ENCODE measurements around the gene ADAMTSL1. TPM values are rescaled to one million over a fixed set of nuclear protein-coding genes. Genes with fewer than 3 reads are reported as not detected.
A peak's percentile ranks its signal among the peaks of the same experiment; 100 is the strongest.

ADAMTSL1 gene
- polyA plus RNA-seq, 1 experiment, result 17.2 TPM

- Histone ChIP-seq H3K27me3 (ENCODE audit: control insufficient read depth, insufficient read depth, low read length) (no peaks in the 10 kb centered on the region), H3K36me3 (ENCODE audit: control insufficient read depth, insufficient read depth, low read length) (no peaks in the 10 kb centered on the region), H3K4me3 (ENCODE audit: low read depth, low read length) (no peak overlapping the region)
- no peak for TF ChIP-seq CTCF (IDR thresholded peaks at IDR 0.05; ENCODE audit: insufficient read depth, low read depth, low read length)
- DNase-seq (ENCODE audit: low read depth), result no peak
- CTCF ChIA-PET, result interaction anchor here (1.0 to 5.5 kb wide), 2 partner anchors 9 to 188 kb away, joined by 3 to 55 read pairs; no protein-coding TSS in a partner anchor
- POLR2A ChIA-PET, result no interaction called here
These were observed 21.7 kb upstream of the ADAMTSL1 start for GRCh38 chr9:18452276-18452675.

DNA sequence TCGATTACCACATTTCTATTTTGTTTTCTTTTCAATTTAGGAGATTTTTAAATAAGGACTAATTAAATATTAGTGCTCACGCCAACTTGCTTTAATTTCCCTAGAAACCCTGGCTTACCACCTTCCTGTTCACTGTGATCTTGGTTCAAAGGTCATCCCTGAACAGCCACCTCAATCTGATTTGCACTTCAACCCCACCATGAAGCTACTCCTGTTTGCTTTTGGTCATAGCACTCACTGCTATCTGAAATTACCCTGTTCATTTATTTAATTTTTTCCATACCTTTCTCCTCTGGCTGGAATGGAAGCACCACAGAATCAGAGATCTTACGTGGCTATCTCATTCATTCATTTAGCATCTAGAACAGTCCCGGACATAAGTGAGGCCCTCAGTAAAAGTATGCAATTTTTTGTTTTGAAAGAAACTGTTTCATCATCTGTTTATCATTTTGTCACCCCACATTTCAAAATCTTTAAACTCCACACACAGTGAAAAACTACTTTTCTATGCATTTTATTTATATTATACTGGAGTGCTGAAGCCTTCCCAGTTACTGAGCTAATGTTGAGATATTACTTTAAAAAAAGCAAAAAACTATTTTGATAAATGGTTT, 17.2 kb upstream of the ADAMTSL1 start:
- no peaks in the 10 kb centered on the region for H3K36me3 ChIP-seq (ENCODE audit: control insufficient read depth, insufficient read depth, low read length)
- no peaks in the 10 kb centered on the region for H3K27me3 ChIP-seq (ENCODE audit: control insufficient read depth, insufficient read depth, low read length)
- H3K4me3 ChIP-seq (ENCODE audit: low read depth, low read length), result no peak overlapping the region
- TF ChIP-seq CTCF (IDR thresholded peaks at IDR 0.05; ENCODE audit: insufficient read depth, low read depth, low read length), result no peak
- no peak for DNase-seq (ENCODE audit: low read depth)
- ChIA-PET CTCF (interaction anchor here (0.7 to 2.5 kb wide), 3 partner anchors 13 to 18 kb away, joined by 3 to 9 read pairs (median 3); no protein-coding TSS in a partner anchor), POLR2A (no interaction called here)

DNA sequence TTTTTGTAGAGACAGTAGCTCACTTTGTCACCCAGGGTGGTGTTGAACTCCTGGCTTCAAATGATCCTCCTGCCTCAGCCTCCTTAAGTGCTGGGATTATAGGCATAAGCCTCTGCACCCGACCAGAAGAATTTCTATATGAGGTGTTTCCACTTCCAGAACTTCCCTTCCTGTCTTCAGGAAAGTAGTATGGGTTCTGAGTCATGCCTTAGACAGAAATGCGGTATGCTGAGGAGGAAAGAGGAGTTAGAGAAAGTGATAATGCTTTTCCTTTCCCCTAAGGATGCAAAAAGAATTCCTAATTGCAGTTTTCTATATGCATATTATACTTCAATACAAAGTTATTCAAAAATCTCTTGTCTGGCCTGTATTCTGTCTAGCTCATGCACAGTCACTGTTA, 16.4 kb upstream of the ADAMTSL1 start:
- ChIA-PET POLR2A (no interaction called here), CTCF (interaction anchor here (0.6 to 2.5 kb wide), 2 partner anchors 14 to 380 kb away, joined by 4 to 9 read pairs; no protein-coding TSS in a partner anchor)
- Histone ChIP-seq H3K36me3 (ENCODE audit: control insufficient read depth, insufficient read depth, low read length) (no peaks in the 10 kb centered on the region), H3K27me3 (ENCODE audit: control insufficient read depth, insufficient read depth, low read length) (no peaks in the 10 kb centered on the region), H3K4me3 (ENCODE audit: low read depth, low read length) (no peak overlapping the region)
- DNase-seq (ENCODE audit: low read depth), result no peak
- TF ChIP-seq CTCF (IDR thresholded peaks at IDR 0.05; ENCODE audit: insufficient read depth, low read depth, low read length), result no peak

- no peak for TF ChIP-seq CTCF (IDR thresholded peaks at IDR 0.05; ENCODE audit: insufficient read depth, low read depth, low read length)
- no peak overlapping the region for H3K4me3 ChIP-seq (ENCODE audit: low read depth, low read length)
- DNase-seq (ENCODE audit: low read depth), result peak; percentile 75
- CTCF ChIA-PET, result interaction anchor here (1.7 kb wide), 1 partner anchor 17 kb away, joined by 6 read pairs; no protein-coding TSS in a partner anchor
- H3K36me3 ChIP-seq (ENCODE audit: control insufficient read depth, insufficient read depth, low read length), result no peaks in the 10 kb centered on the region
- no peaks in the 10 kb centered on the region for H3K27me3 ChIP-seq (ENCODE audit: control insufficient read depth, insufficient read depth, low read length)
- POLR2A ChIA-PET, result no interaction called here
These were observed 13.9 kb upstream of the ADAMTSL1 start for GRCh38 chr9:18459962-18460584.

DNA sequence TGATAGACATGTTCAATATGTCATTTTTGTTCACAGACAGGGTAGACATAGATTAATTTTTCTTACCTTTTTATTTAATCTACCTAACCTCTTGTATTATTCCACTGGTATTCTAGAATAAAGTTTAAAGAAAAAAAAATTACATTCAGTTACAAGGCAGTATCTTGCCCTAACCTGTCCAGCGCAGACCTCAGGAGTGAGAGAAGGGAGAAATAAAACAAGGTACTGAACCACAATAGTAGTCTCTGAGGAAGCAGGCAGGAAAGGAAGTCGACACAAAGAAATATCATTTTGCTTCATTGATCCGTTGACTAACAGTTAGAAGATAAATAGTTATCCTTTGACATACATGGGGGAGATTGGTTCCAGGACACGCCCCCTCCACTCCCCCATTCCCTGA, 12.5 kb upstream of the ADAMTSL1 start:
- CTCF ChIA-PET, result no interaction called here
- Histone ChIP-seq H3K27me3 (ENCODE audit: control insufficient read depth, insufficient read depth, low read length) (no peaks in the 10 kb centered on the region), H3K4me3 (ENCODE audit: low read depth, low read length) (no peak overlapping the region), H3K36me3 (ENCODE audit: control insufficient read depth, insufficient read depth, low read length) (no peaks in the 10 kb centered on the region)
- no peak for DNase-seq (ENCODE audit: low read depth)
- POLR2A ChIA-PET, result no interaction called here
- TF ChIP-seq CTCF (IDR thresholded peaks at IDR 0.05; ENCODE audit: insufficient read depth, low read depth, low read length), result no peak
